Measurements from ENCODE around the gene DDR2.
"Not testable (repeated sequence)": the region's sequence is repeated elsewhere in the genome, so short reads cannot be mapped to it uniquely, and the experiment has no call there.

DDR2 gene

GRCh38 chr1:162632217-162632666, at the start of gene DDR2:
Gene DDR2 (plus strand): TSS chr1:162632464. CDS start chr1:162719064, 86,600 bp downstream.
- no peak for DNase-seq (ENCODE audit: low read depth)

GRCh38 chr1:162582901-162583300, 49.4 kb upstream of the DDR2 start:
- not testable (repeated sequence) for DNase-seq (ENCODE audit: low read depth)

- not testable (repeated sequence) for DNase-seq (ENCODE audit: low read depth)
Measured at GRCh38 chr1:162585101-162585500, 47.2 kb upstream of the DDR2 start.

- no peak for DNase-seq (ENCODE audit: low read depth)
Measured at GRCh38 chr1:162587347-162587746, 44.9 kb upstream of the DDR2 start.

- DNase-seq (ENCODE audit: low read depth): no peak
Measured at GRCh38 chr1:162587761-162588260, 44.5 kb upstream of the DDR2 start.

GRCh38 chr1:162590101-162590500, 42.2 kb upstream of the DDR2 start:
- DNase-seq (ENCODE audit: low read depth): no peak

- no peak for DNase-seq (ENCODE audit: low read depth)
Measured at GRCh38 chr1:162590686-162591085, 41.6 kb upstream of the DDR2 start.

GRCh38 chr1:162596514-162597170, 35.6 kb upstream of the DDR2 start:
- no peak for DNase-seq (ENCODE audit: low read depth)

GRCh38 chr1:162599451-162599850, 32.8 kb upstream of the DDR2 start:
- no peak for DNase-seq (ENCODE audit: low read depth)

- DNase-seq (ENCODE audit: low read depth): not testable (repeated sequence)
Measured at GRCh38 chr1:162603117-162603516, 29.1 kb upstream of the DDR2 start.

GRCh38 chr1:162605225-162605927, 26.9 kb upstream of the DDR2 start:
- no peak for DNase-seq (ENCODE audit: low read depth)

- no peak for DNase-seq (ENCODE audit: low read depth)
Measured at GRCh38 chr1:162609306-162609705, 23.0 kb upstream of the DDR2 start.

GRCh38 chr1:162612606-162613400, 19.5 kb upstream of the DDR2 start:
- no peak for DNase-seq (ENCODE audit: low read depth)

GRCh38 chr1:162616848-162617247, 15.4 kb upstream of the DDR2 start:
- DNase-seq (ENCODE audit: low read depth): no peak

- DNase-seq (ENCODE audit: low read depth): no peak
Measured at GRCh38 chr1:162617513-162617912, 14.8 kb upstream of the DDR2 start.

- no peak for DNase-seq (ENCODE audit: low read depth)
Measured at GRCh38 chr1:162619076-162619475, 13.2 kb upstream of the DDR2 start.

GRCh38 chr1:162621256-162621655, 11.0 kb upstream of the DDR2 start:
- DNase-seq (ENCODE audit: low read depth): no peak

- no peak for DNase-seq (ENCODE audit: low read depth)
Measured at GRCh38 chr1:162625679-162626078, 6.6 kb upstream of the DDR2 start.

GRCh38 chr1:162626094-162626493, 6.2 kb upstream of the DDR2 start:
- no peak for DNase-seq (ENCODE audit: low read depth)

GRCh38 chr1:162626761-162627160, 5.5 kb upstream of the DDR2 start:
- no peak for DNase-seq (ENCODE audit: low read depth)

GRCh38 chr1:162627662-162628296, 4.5 kb upstream of the DDR2 start:
- DNase-seq (ENCODE audit: low read depth): no peak

GRCh38 chr1:162629077-162629627, 3.1 kb upstream of the DDR2 start:
- no peak for DNase-seq (ENCODE audit: low read depth)
